ENCODE data around the gene SPAG9.

DNA sequence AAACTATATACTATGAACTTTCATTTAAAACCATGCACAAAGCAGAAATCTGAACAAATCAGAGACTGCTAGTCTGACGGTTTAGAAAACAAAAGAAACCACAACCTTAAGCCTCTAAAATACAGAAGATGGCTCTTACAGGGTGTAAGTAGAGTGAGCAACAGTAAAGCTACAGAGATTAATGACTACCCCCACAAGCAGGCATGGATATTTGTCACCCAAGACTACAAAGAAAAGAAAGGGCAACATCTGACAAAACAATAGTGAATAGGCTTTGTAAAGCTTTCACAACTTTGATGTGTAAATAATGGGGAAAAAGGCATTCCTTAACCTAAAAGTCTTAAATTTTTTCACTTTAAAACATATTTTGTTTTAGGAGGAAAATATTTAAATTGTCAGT is 75.0 kb downstream of the SPAG9 start:
- TF ChIP-seq, protein P1, sequence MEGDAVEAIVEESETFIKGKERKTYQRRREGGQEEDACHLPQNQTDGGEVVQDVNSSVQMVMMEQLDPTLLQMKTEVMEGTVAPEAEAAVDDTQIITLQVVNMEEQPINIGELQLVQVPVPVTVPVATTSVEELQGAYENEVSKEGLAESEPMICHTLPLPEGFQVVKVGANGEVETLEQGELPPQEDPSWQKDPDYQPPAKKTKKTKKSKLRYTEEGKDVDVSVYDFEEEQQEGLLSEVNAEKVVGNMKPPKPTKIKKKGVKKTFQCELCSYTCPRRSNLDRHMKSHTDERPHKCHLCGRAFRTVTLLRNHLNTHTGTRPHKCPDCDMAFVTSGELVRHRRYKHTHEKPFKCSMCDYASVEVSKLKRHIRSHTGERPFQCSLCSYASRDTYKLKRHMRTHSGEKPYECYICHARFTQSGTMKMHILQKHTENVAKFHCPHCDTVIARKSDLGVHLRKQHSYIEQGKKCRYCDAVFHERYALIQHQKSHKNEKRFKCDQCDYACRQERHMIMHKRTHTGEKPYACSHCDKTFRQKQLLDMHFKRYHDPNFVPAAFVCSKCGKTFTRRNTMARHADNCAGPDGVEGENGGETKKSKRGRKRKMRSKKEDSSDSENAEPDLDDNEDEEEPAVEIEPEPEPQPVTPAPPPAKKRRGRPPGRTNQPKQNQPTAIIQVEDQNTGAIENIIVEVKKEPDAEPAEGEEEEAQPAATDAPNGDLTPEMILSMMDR (IDR thresholded peaks at IDR 0.05) = no peak
- TF ChIP-seq POLR2A (IDR thresholded peaks at IDR 0.05) = no peak
